Lower leg skin (tissue), 3 donors: ENCODE data around the gene MEPCE.

Source experiments
- POLR2A ChIP-seq, 2 donors: fragments of 450-650 bp; IDR thresholded peaks; one replicate each; pipeline ENCODE4 v1.6.1; 2016 to 2017; ENCODE audit warnings: antibody characterized with exemption in 2 of 2, mild to moderate bottlenecking in 1 of 2, moderate library complexity in 1 of 2
- TF ChIP-seq, protein P1 (sequence below), 3 donors: fragments of 450-650 bp; IDR thresholded peaks; one replicate each; pipeline ENCODE4 v1.5.1; 2016; ENCODE audit warnings: antibody characterized with exemption in 3 of 3, mild to moderate bottlenecking in 3 of 3, moderate library complexity in 2 of 3

- TF ChIP-seq, protein P1, sequence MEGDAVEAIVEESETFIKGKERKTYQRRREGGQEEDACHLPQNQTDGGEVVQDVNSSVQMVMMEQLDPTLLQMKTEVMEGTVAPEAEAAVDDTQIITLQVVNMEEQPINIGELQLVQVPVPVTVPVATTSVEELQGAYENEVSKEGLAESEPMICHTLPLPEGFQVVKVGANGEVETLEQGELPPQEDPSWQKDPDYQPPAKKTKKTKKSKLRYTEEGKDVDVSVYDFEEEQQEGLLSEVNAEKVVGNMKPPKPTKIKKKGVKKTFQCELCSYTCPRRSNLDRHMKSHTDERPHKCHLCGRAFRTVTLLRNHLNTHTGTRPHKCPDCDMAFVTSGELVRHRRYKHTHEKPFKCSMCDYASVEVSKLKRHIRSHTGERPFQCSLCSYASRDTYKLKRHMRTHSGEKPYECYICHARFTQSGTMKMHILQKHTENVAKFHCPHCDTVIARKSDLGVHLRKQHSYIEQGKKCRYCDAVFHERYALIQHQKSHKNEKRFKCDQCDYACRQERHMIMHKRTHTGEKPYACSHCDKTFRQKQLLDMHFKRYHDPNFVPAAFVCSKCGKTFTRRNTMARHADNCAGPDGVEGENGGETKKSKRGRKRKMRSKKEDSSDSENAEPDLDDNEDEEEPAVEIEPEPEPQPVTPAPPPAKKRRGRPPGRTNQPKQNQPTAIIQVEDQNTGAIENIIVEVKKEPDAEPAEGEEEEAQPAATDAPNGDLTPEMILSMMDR (IDR thresholded peaks at IDR 0.05): no peak
- no peak for TF ChIP-seq POLR2A (IDR thresholded peaks at IDR 0.05)
Measured at GRCh38 chr7:100471021-100471420, 41.4 kb downstream of the MEPCE start.
